Fibroblast of lung (primary cell): ENCODE data around the gene NDUFV1. TPM values are rescaled to one million over a fixed set of nuclear protein-coding genes. Genes with fewer than 3 reads are reported as not detected.
A peak's percentile ranks its signal among the peaks of the same experiment; 100 is the strongest.
"Not testable (repeated sequence)": the region's sequence is repeated elsewhere in the genome, so short reads cannot be mapped to it uniquely, and the experiment has no call there.

Source experiments
- DNase-seq, 2 donors: peaks; one replicate each; pipeline versions ENCODE4 v3.0.0 to v3.0.0-alpha.2; 2010; ENCODE audit warnings: low read depth in 2 of 2
- H2AFZ ChIP-seq: 2 replicates; pipeline ENCODE4 v1.5.1; 2012; ENCODE audit warnings: low read length, control low read depth, inconsistent platforms
- H3K27ac ChIP-seq: 2 replicates; pipeline ENCODE4 v1.5.1; 2011; ENCODE audit warnings: low read length, control low read depth; ENCODE audit not compliant: insufficient read depth
- H3K27me3 ChIP-seq: 2 replicates; pipeline ENCODE4 v1.5.1; 2011; ENCODE audit warnings: mild to moderate bottlenecking, low read length; ENCODE audit not compliant: control insufficient read depth, insufficient read depth
- H3K36me3 ChIP-seq: 2 replicates; pipeline ENCODE4 v1.5.1; 2011; ENCODE audit warnings: low read length; ENCODE audit not compliant: control insufficient read depth, insufficient read depth
- H3K4me1 ChIP-seq: 2 replicates; pipeline ENCODE4 v1.5.1; 2011; ENCODE audit warnings: low read length; ENCODE audit not compliant: control insufficient read depth, insufficient read depth; ENCODE audit errors: extremely low read depth
- H3K4me2 ChIP-seq: 2 replicates; pipeline ENCODE4 v1.5.1; 2011; ENCODE audit warnings: low read length, control low read depth; ENCODE audit not compliant: insufficient read depth; ENCODE audit errors: extremely low read depth
- H3K4me3 ChIP-seq, 4 experiments: fragments of 200-600 bp in 1 of 4; sonication (generic) in 1 of 4; replicated peaks in 1 of 4; 2 replicates each; pipeline ENCODE4 v1.5.1; 2011 to 2016; ENCODE audit warnings: low read length in 4 of 4, low read depth in 3 of 4, mild to moderate bottlenecking in 3 of 4, control low read depth in 2 of 4, inconsistent platforms in 1 of 4, mixed read lengths in 1 of 4; ENCODE audit not compliant: insufficient read depth in 1 of 4; ENCODE audit errors: control extremely low read depth in 1 of 4
- H3K79me2 ChIP-seq: 2 replicates; pipeline ENCODE4 v1.5.1; 2012; ENCODE audit warnings: mild to moderate bottlenecking, low read length, inconsistent platforms; ENCODE audit not compliant: control insufficient read depth, insufficient read depth
- H3K9ac ChIP-seq: 2 replicates; pipeline ENCODE4 v1.5.1; 2011; ENCODE audit warnings: mild to moderate bottlenecking, low read length, control low read depth; ENCODE audit not compliant: insufficient read depth
- H3K9me3 ChIP-seq: 2 replicates; pipeline ENCODE4 v1.5.1; 2012; ENCODE audit warnings: low read depth, low read length; ENCODE audit not compliant: control insufficient read depth, insufficient read depth
- H4K20me1 ChIP-seq: 2 replicates; pipeline ENCODE4 v1.5.1; 2011; ENCODE audit warnings: low read length; ENCODE audit not compliant: control insufficient read depth, insufficient read depth; ENCODE audit errors: extremely low read depth
- EZH2 ChIP-seq: IDR thresholded peaks from 2 replicates; pipeline ENCODE4 v1.5.1; 2012; ENCODE audit warnings: low read length, control low read depth, mild to moderate bottlenecking; ENCODE audit errors: missing control alignments
- polyA plus RNA-seq, 2 donors: library from polyadenylated mRNA; depleted of rRNA in 1 of 2; stranded (reverse) in 1 of 2; unstranded in 1 of 2; fragments of >200 nt; gene quantifications; 2 replicates each; pipeline ENCODE4 v1.2.1, GENCODE V29; 2011 to 2012; ENCODE audit warnings: missing spikeins in 1 of 2
- total RNA-seq: library from RNA; depleted of rRNA; stranded (reverse); fragments of >200 nt; gene quantifications from 2 replicates; pipeline ENCODE4 v1.2.1, GENCODE V29; 2014
- TF ChIP-seq, protein P1 (sequence below), 2 donors: IDR thresholded peaks in 1 of 2; conservative IDR thresholded peaks in 1 of 2; 1 replicate in 1 of 2; 2 replicates in 1 of 2; pipeline ENCODE4 v1.5.1; 2011 to 2012; ENCODE audit warnings: low read length in 2 of 2, control low read depth in 1 of 2, inconsistent platforms in 1 of 2, low read depth in 1 of 2, mild to moderate bottlenecking in 1 of 2

The NDUFV1 gene
- total and polyA plus RNA-seq, 2 donors (not counting 1 experiment from before 2014, with no cell fraction given): 64.9 to 171 TPM

- peak; percentile 22 to 33 for DNase-seq
- no peak overlapping the region for H2AFZ ChIP-seq
- no peaks in the 10 kb centered on the region for H3K4me1 ChIP-seq
- no peak overlapping the region for H3K9ac ChIP-seq
- no peaks in the 10 kb centered on the region for H3K9me3 ChIP-seq
- H3K4me3 ChIP-seq: no peak overlapping the region
- H3K27me3 ChIP-seq: no peaks in the 10 kb centered on the region
- H3K36me3 ChIP-seq: no peaks in the 10 kb centered on the region
- no peak overlapping the region for H3K27ac ChIP-seq
- TF ChIP-seq, protein P1, sequence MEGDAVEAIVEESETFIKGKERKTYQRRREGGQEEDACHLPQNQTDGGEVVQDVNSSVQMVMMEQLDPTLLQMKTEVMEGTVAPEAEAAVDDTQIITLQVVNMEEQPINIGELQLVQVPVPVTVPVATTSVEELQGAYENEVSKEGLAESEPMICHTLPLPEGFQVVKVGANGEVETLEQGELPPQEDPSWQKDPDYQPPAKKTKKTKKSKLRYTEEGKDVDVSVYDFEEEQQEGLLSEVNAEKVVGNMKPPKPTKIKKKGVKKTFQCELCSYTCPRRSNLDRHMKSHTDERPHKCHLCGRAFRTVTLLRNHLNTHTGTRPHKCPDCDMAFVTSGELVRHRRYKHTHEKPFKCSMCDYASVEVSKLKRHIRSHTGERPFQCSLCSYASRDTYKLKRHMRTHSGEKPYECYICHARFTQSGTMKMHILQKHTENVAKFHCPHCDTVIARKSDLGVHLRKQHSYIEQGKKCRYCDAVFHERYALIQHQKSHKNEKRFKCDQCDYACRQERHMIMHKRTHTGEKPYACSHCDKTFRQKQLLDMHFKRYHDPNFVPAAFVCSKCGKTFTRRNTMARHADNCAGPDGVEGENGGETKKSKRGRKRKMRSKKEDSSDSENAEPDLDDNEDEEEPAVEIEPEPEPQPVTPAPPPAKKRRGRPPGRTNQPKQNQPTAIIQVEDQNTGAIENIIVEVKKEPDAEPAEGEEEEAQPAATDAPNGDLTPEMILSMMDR (conservative IDR thresholded peaks at IDR 0.05 in 1 of 2, IDR thresholded peaks at IDR 0.05 in 1 of 2; ENCODE audit: low read depth in 1 of 2, low read length in 2 of 2): no peak
- TF ChIP-seq EZH2: no peak
- no peaks in the 10 kb centered on the region for H3K79me2 ChIP-seq
- no peaks in the 10 kb centered on the region for H4K20me1 ChIP-seq
- H3K4me2 ChIP-seq: no peak overlapping the region
Observed at GRCh38 chr11:67656278-67656922, 49.7 kb downstream of the NDUFV1 start.

DNA sequence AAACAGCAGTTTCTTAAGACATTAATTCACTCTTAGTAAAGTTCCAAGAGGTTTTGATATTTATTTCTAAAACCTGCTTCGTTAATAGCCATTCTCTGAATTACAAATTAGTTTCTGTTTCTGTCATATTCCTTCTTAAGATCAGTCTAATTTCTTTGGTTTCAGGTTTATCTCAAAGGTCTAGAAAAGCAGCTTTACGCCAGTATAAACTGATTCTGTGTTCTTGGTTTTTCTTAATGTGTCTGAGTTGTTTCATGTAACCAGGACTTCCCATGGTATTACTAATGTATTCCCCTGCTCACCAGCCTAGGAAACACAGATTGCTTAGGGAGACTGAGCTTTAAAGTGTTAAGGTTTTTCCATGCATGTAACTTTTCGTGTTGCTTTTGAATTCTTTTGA, 50.6 kb downstream of the NDUFV1 start:
- no peak for DNase-seq
- Histone ChIP-seq H3K27ac (no peak overlapping the region), H4K20me1 (no peaks in the 10 kb centered on the region), H3K9me3 (no peaks in the 10 kb centered on the region), H3K4me2 (no peak overlapping the region), H3K79me2 (no peaks in the 10 kb centered on the region), H3K4me3 (no peak overlapping the region), H3K27me3 (no peaks in the 10 kb centered on the region), H3K36me3 (no peaks in the 10 kb centered on the region), H2AFZ (no peak overlapping the region), H3K4me1 (no peaks in the 10 kb centered on the region), H3K9ac (no peak overlapping the region)
- TF ChIP-seq, protein P1 (conservative IDR thresholded peaks at IDR 0.05 in 1 of 2, IDR thresholded peaks at IDR 0.05 in 1 of 2; ENCODE audit: low read depth in 1 of 2, low read length in 2 of 2): no peak

GRCh38 chr11:67659651-67660165, 53.0 kb downstream of the NDUFV1 start:
- H3K27ac ChIP-seq, H3K4me2 ChIP-seq, H3K9me3 ChIP-seq, H3K79me2 ChIP-seq, H3K36me3 ChIP-seq, DNase-seq, H3K4me3 ChIP-seq, H4K20me1 ChIP-seq, H3K27me3 ChIP-seq, H3K4me1 ChIP-seq, H3K9ac ChIP-seq, H2AFZ ChIP-seq: not testable (repeated sequence)

GRCh38 chr11:67660752-67661151, 54.0 kb downstream of the NDUFV1 start:
- H3K4me2 ChIP-seq, H2AFZ ChIP-seq, H3K27me3 ChIP-seq, H3K9me3 ChIP-seq, H3K4me3 ChIP-seq, H3K27ac ChIP-seq, H3K36me3 ChIP-seq, H4K20me1 ChIP-seq, H3K4me1 ChIP-seq, H3K79me2 ChIP-seq, DNase-seq, H3K9ac ChIP-seq: not testable (repeated sequence)
